ENCODE measurements around the gene NKX2-2.

Gene NKX2-2

GRCh38 chr20:21521596-21522480 is 8.0 kb upstream of the NKX2-2 start:
- no peak for DNase-seq

GRCh38 chr20:21520702-21521595 is 7.1 kb upstream of the NKX2-2 start:
- DNase-seq, result no peak

- no peak for DNase-seq
Observed at GRCh38 chr20:21519136-21519584, 5.3 kb upstream of the NKX2-2 start.

GRCh38 chr20:21518292-21518991 is 4.6 kb upstream of the NKX2-2 start:
- DNase-seq, result no peak

- no peak for DNase-seq
Observed at GRCh38 chr20:21517566-21518277, 3.9 kb upstream of the NKX2-2 start.

- no peak for DNase-seq
Observed at GRCh38 chr20:21516861-21517565, 3.1 kb upstream of the NKX2-2 start.

- no peak for DNase-seq
Observed at GRCh38 chr20:21516180-21516567, 2.3 kb upstream of the NKX2-2 start.

GRCh38 chr20:21515300-21516179 is 1.7 kb upstream of the NKX2-2 start:
- no peak for DNase-seq

GRCh38 chr20:21514553-21515251 is 838 bp upstream of the NKX2-2 start:
- no peak for DNase-seq

GRCh38 chr20:21513181-21513663 is 642 bp downstream of the NKX2-2 start:
- DNase-seq, result no peak

GRCh38 chr20:21512634-21513180 is 1.2 kb downstream of the NKX2-2 start:
- DNase-seq, result no peak

GRCh38 chr20:21511850-21512633 is 1.8 kb downstream of the NKX2-2 start:
- no peak for DNase-seq

- no peak for DNase-seq
Observed at GRCh38 chr20:21511485-21511849, 2.4 kb downstream of the NKX2-2 start.

- no peak for DNase-seq
Observed at GRCh38 chr20:21510414-21511384, 3.2 kb downstream of the NKX2-2 start.

GRCh38 chr20:21509597-21510371 is 4.1 kb downstream of the NKX2-2 start:
- peak; percentile 41 for DNase-seq

GRCh38 chr20:21509079-21509596 is 4.7 kb downstream of the NKX2-2 start:
- DNase-seq, result no peak

Measured in HCEC 1CT (cell line).